ENCODE results near the gene NCOA1. TPM values are rescaled to one million over a fixed set of nuclear protein-coding genes. Genes with fewer than 3 reads are reported as not detected.
"Not testable (repeated sequence)": the region's sequence is repeated elsewhere in the genome, so short reads cannot be mapped to it uniquely, and the experiment has no call there.

NCOA1 gene
- total RNA-seq, 5 donors from 2014 or later (not counting 1 experiment from before 2014, with no cell fraction given) = 34.7 to 55.5 (median 37.6) TPM

- ChIA-PET POLR2A (no interaction called here), CTCF (no interaction called here)
- Mint-ChIP-seq H3K4me1 (peaks cover 58 to 71% (median 64%) of the 10 kb centered on the region in 3 donors), H3K36me3 (peaks cover 11% of the 10 kb centered on the region), H3K4me3 (peak overlapping the region in 1 of 3 donors; percentile 26), H3K27ac (peak overlapping the region; percentile 46 to 57), H3K27me3 (no peaks in the 10 kb centered on the region), H3K9me3 (no peaks in the 10 kb centered on the region)
- no peaks in the 10 kb centered on the region for H3K36me3 ChIP-seq (ENCODE audit: control insufficient read depth in 2 of 2, extremely low read depth in 1 of 2, insufficient read depth in 1 of 2, low read length in 1 of 2)
- no peaks in the 10 kb centered on the region for H3K27me3 ChIP-seq (replicated peaks in 1 of 2; ENCODE audit: control insufficient read depth in 2 of 2, extremely low read depth in 1 of 2, insufficient read depth in 2 of 2, low read length in 1 of 2)
- H3K4me1 ChIP-seq (ENCODE audit: control insufficient read depth in 1 of 2, extremely low read depth in 1 of 2, insufficient read depth in 2 of 2, low read length in 2 of 2) = peaks cover 4% of the 10 kb centered on the region in 2 experiments
- H3K27ac ChIP-seq (ENCODE audit: low read length) = no peak overlapping the region
- ATAC-seq (replicated peaks in 1 of 4) (no peak), DNase-seq (no peak)
- H3K4me3 ChIP-seq (ENCODE audit: control insufficient read depth in 1 of 2, extremely low read depth in 1 of 2, low read length in 1 of 2) = no peak overlapping the region
- WGBS (ENCODE audit: insufficient coverage) = no CpG with 5 or more reads among the region's 1 CpG
- no peaks in the 10 kb centered on the region for H3K9me3 ChIP-seq
These were observed 30.3 kb downstream of the NCOA1 start for GRCh38 chr2:24521162-24521857.

- no peak overlapping the region for H3K27ac Mint-ChIP-seq
These were observed 31.1 kb downstream of the NCOA1 start for GRCh38 chr2:24521975-24522639.

GRCh38 chr2:24527536-24527935 lies 36.5 kb downstream of the NCOA1 start:
- Histone ChIP-seq H3K27me3 (replicated peaks in 1 of 2; ENCODE audit: control insufficient read depth in 2 of 2, extremely low read depth in 1 of 2, insufficient read depth in 2 of 2, low read length in 1 of 2) (no peaks in the 10 kb centered on the region), H3K9me3 (no peaks in the 10 kb centered on the region), H3K36me3 (ENCODE audit: control insufficient read depth in 2 of 2, extremely low read depth in 1 of 2, insufficient read depth in 1 of 2, low read length in 1 of 2) (no peaks in the 10 kb centered on the region), H3K4me3 (ENCODE audit: control insufficient read depth in 1 of 2, extremely low read depth in 1 of 2, low read length in 1 of 2) (no peak overlapping the region), H3K4me1 (ENCODE audit: control insufficient read depth in 1 of 2, extremely low read depth in 1 of 2, insufficient read depth in 2 of 2, low read length in 2 of 2) (no peaks in the 10 kb centered on the region), H3K27ac (ENCODE audit: low read length) (no peak overlapping the region)
- no peak overlapping the region for H3K4me3 Mint-ChIP-seq
- no CpG with 5 or more reads among the region's 2 CpGs for WGBS (ENCODE audit: insufficient coverage)
- CTCF ChIA-PET = no interaction called here
- peaks cover 43% of the 10 kb centered on the region for H3K36me3 Mint-ChIP-seq
- peaks cover 0 to 24% (median 4%) of the 10 kb centered on the region in 3 donors for H3K9me3 Mint-ChIP-seq
- POLR2A ChIA-PET = interaction anchor here (0.6 to 0.7 kb wide), 4 partner anchors 33 to 1130 kb away, joined by 4 to 7 read pairs (median 5); no protein-coding TSS in a partner anchor
- H3K27ac Mint-ChIP-seq = no peak overlapping the region
- DNase-seq = no peak
- ATAC-seq (replicated peaks in 1 of 4) = no peak
- H3K4me1 Mint-ChIP-seq = peaks cover 36 to 44% (median 36%) of the 10 kb centered on the region in 3 donors
- no peaks in the 10 kb centered on the region for H3K27me3 Mint-ChIP-seq

More at GRCh38 chr2:24521975-24522639, 31.1 kb downstream of the NCOA1 start:
- CTCF ChIA-PET = no interaction called here
- Histone ChIP-seq H3K9me3 (no peaks in the 10 kb centered on the region), H3K27me3 (replicated peaks in 1 of 2; ENCODE audit: control insufficient read depth in 2 of 2, extremely low read depth in 1 of 2, insufficient read depth in 2 of 2, low read length in 1 of 2) (no peaks in the 10 kb centered on the region), H3K4me1 (ENCODE audit: control insufficient read depth in 1 of 2, extremely low read depth in 1 of 2, insufficient read depth in 2 of 2, low read length in 2 of 2) (peaks cover 3 to 4% of the 10 kb centered on the region in 2 experiments), H3K36me3 (ENCODE audit: control insufficient read depth in 2 of 2, extremely low read depth in 1 of 2, insufficient read depth in 1 of 2, low read length in 1 of 2) (no peaks in the 10 kb centered on the region), H3K4me3 (ENCODE audit: control insufficient read depth in 1 of 2, extremely low read depth in 1 of 2, low read length in 1 of 2) (no peak overlapping the region), H3K27ac (ENCODE audit: low read length) (no peak overlapping the region)
- POLR2A ChIA-PET = no interaction called here
- 80% methylated on average over 1 of the region's 3 CpGs for WGBS (ENCODE audit: insufficient coverage)
- no peaks in the 10 kb centered on the region for H3K9me3 Mint-ChIP-seq
- H3K27me3 Mint-ChIP-seq = no peaks in the 10 kb centered on the region
- peaks cover 59 to 66% (median 60%) of the 10 kb centered on the region in 3 donors for H3K4me1 Mint-ChIP-seq
- DNase-seq (no peak), ATAC-seq (replicated peaks in 1 of 4) (no peak)
- H3K36me3 Mint-ChIP-seq = peaks cover 11% of the 10 kb centered on the region
- no peak overlapping the region for H3K4me3 Mint-ChIP-seq

- no peaks in the 10 kb centered on the region for H3K36me3 ChIP-seq (ENCODE audit: control insufficient read depth in 2 of 2, extremely low read depth in 1 of 2, insufficient read depth in 1 of 2, low read length in 1 of 2)
- H3K27me3 Mint-ChIP-seq = no peaks in the 10 kb centered on the region
- peaks cover 56% of the 10 kb centered on the region for H3K36me3 Mint-ChIP-seq
- peaks cover 6 to 36% (median 9%) of the 10 kb centered on the region in 3 donors for H3K9me3 Mint-ChIP-seq
- ChIA-PET POLR2A (no interaction called here), CTCF (no interaction called here)
- no peaks in the 10 kb centered on the region for H3K4me1 ChIP-seq (ENCODE audit: control insufficient read depth in 1 of 2, extremely low read depth in 1 of 2, insufficient read depth in 2 of 2, low read length in 2 of 2)
- H3K27me3 ChIP-seq (replicated peaks in 1 of 2; ENCODE audit: control insufficient read depth in 2 of 2, extremely low read depth in 1 of 2, insufficient read depth in 2 of 2, low read length in 1 of 2) = no peaks in the 10 kb centered on the region
- H3K9me3 ChIP-seq = no peaks in the 10 kb centered on the region
- peaks cover 54 to 56% (median 55%) of the 10 kb centered on the region in 3 donors for H3K4me1 Mint-ChIP-seq
- no peak overlapping the region for H3K27ac Mint-ChIP-seq
- ATAC-seq (replicated peaks in 1 of 4) (no peak), DNase-seq (no peak)
- H3K27ac ChIP-seq (ENCODE audit: low read length) = no peak overlapping the region
- H3K4me3 Mint-ChIP-seq = no peak overlapping the region
- no peak overlapping the region for H3K4me3 ChIP-seq (ENCODE audit: control insufficient read depth in 1 of 2, extremely low read depth in 1 of 2, low read length in 1 of 2)
These were observed 39.7 kb downstream of the NCOA1 start for GRCh38 chr2:24530796-24531195.

GRCh38 chr2:24531610-24532009 lies 40.6 kb downstream of the NCOA1 start:
- H3K4me3 Mint-ChIP-seq, DNase-seq: not testable (repeated sequence)
- 100% methylated on average over 2 of the region's 6 CpGs for WGBS (ENCODE audit: insufficient coverage)

GRCh38 chr2:24532057-24532456 lies 41.0 kb downstream of the NCOA1 start:
- peaks cover 55 to 62% (median 58%) of the 10 kb centered on the region in 3 donors for H3K4me1 Mint-ChIP-seq
- WGBS (ENCODE audit: insufficient coverage) = no CpG with 5 or more reads among the region's 1 CpG
- POLR2A ChIA-PET = interaction anchor here in 1 of 2 donors (0.7 kb wide), 1 partner anchor 30 kb away, joined by 5 read pairs; no protein-coding TSS in a partner anchor
- H3K27ac Mint-ChIP-seq; H3K4me1 ChIP-seq (ENCODE audit: control insufficient read depth in 1 of 2, extremely low read depth in 1 of 2, insufficient read depth in 2 of 2, low read length in 2 of 2); H3K36me3 ChIP-seq (ENCODE audit: control insufficient read depth in 2 of 2, extremely low read depth in 1 of 2, insufficient read depth in 1 of 2, low read length in 1 of 2); H3K27ac ChIP-seq (ENCODE audit: low read length); DNase-seq; CTCF ChIA-PET; H3K9me3 ChIP-seq; H3K4me3 ChIP-seq (ENCODE audit: control insufficient read depth in 1 of 2, extremely low read depth in 1 of 2, low read length in 1 of 2); H3K27me3 ChIP-seq (replicated peaks in 1 of 2; ENCODE audit: control insufficient read depth in 2 of 2, extremely low read depth in 1 of 2, insufficient read depth in 2 of 2, low read length in 1 of 2); ATAC-seq (replicated peaks in 1 of 4); H3K27me3 Mint-ChIP-seq; H3K4me3 Mint-ChIP-seq: not testable (repeated sequence)
- peaks cover 63% of the 10 kb centered on the region for H3K36me3 Mint-ChIP-seq
- peaks cover 7 to 38% (median 9%) of the 10 kb centered on the region in 3 donors for H3K9me3 Mint-ChIP-seq

More at GRCh38 chr2:24531610-24532009, 40.6 kb downstream of the NCOA1 start:
- ATAC-seq (replicated peaks in 1 of 4); H3K4me3 ChIP-seq (ENCODE audit: control insufficient read depth in 1 of 2, extremely low read depth in 1 of 2, low read length in 1 of 2); POLR2A ChIA-PET; H3K27me3 ChIP-seq (replicated peaks in 1 of 2; ENCODE audit: control insufficient read depth in 2 of 2, extremely low read depth in 1 of 2, insufficient read depth in 2 of 2, low read length in 1 of 2); CTCF ChIA-PET; H3K27me3 Mint-ChIP-seq; H3K4me1 ChIP-seq (ENCODE audit: control insufficient read depth in 1 of 2, extremely low read depth in 1 of 2, insufficient read depth in 2 of 2, low read length in 2 of 2); H3K27ac ChIP-seq (ENCODE audit: low read length); H3K27ac Mint-ChIP-seq; H3K9me3 ChIP-seq; H3K36me3 ChIP-seq (ENCODE audit: control insufficient read depth in 2 of 2, extremely low read depth in 1 of 2, insufficient read depth in 1 of 2, low read length in 1 of 2): not testable (repeated sequence)
- Mint-ChIP-seq H3K4me1 (peaks cover 56 to 57% (median 57%) of the 10 kb centered on the region in 3 donors), H3K36me3 (peaks cover 59% of the 10 kb centered on the region), H3K9me3 (peaks cover 7 to 38% (median 9%) of the 10 kb centered on the region in 3 donors)
